ENCODE data around the gene LHFPL2. TPM values are rescaled to one million over a fixed set of nuclear protein-coding genes. Genes with fewer than 3 reads are reported as not detected.

LHFPL2 gene
- total RNA-seq, 1 donor from 2014 or later: 32.4 TPM

GRCh38 chr5:78540335-78541085 is 108.1 kb downstream of the LHFPL2 start:
- DNase-seq (ENCODE audit: low read depth) (no peak), FAIRE-seq (no peak)
- Histone ChIP-seq H3K4me3 (ENCODE audit: low read depth, low read length) (no peak overlapping the region), H3K27me3 (ENCODE audit: control insufficient read depth, insufficient read depth, low read length) (no peaks in the 10 kb centered on the region), H3K36me3 (ENCODE audit: control insufficient read depth, insufficient read depth, low read length) (peaks cover 3% of the 10 kb centered on the region)
- TF ChIP-seq, protein P1, sequence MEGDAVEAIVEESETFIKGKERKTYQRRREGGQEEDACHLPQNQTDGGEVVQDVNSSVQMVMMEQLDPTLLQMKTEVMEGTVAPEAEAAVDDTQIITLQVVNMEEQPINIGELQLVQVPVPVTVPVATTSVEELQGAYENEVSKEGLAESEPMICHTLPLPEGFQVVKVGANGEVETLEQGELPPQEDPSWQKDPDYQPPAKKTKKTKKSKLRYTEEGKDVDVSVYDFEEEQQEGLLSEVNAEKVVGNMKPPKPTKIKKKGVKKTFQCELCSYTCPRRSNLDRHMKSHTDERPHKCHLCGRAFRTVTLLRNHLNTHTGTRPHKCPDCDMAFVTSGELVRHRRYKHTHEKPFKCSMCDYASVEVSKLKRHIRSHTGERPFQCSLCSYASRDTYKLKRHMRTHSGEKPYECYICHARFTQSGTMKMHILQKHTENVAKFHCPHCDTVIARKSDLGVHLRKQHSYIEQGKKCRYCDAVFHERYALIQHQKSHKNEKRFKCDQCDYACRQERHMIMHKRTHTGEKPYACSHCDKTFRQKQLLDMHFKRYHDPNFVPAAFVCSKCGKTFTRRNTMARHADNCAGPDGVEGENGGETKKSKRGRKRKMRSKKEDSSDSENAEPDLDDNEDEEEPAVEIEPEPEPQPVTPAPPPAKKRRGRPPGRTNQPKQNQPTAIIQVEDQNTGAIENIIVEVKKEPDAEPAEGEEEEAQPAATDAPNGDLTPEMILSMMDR (IDR thresholded peaks at IDR 0.05; ENCODE audit: insufficient read depth, low read length, severe bottlenecking): no peak

- TF ChIP-seq, protein P1 (IDR thresholded peaks at IDR 0.05; ENCODE audit: insufficient read depth, low read length, severe bottlenecking): no peak
- no peak for FAIRE-seq
- Histone ChIP-seq H3K36me3 (ENCODE audit: control insufficient read depth, insufficient read depth, low read length) (no peaks in the 10 kb centered on the region), H3K4me3 (ENCODE audit: low read depth, low read length) (no peak overlapping the region), H3K27me3 (ENCODE audit: control insufficient read depth, insufficient read depth, low read length) (no peaks in the 10 kb centered on the region)
- peak; percentile 78 for DNase-seq (ENCODE audit: low read depth)
Observed at GRCh38 chr5:78538240-78538850, 110.2 kb downstream of the LHFPL2 start.

DNA sequence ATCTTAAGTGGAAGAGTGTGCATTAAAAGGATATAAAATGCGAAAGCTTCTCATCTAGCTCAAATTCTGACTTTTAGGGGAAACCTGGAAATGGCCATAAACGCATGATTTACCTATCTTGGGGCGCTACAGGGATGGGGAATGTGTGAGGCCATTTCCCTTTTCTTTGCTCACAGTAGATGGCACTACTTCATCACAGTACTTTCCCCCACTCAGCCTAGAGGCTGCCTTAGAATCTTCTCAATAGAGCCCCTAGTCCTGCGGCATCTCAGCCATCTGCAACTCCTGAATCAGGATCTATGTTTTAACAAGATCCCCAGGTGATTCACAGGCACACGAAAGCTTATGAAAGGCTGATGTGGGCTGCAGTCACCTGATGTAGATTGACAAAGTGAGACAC is 110.8 kb downstream of the LHFPL2 start:
- FAIRE-seq (no peak), DNase-seq (ENCODE audit: low read depth) (peak; percentile 91)
- no peaks in the 10 kb centered on the region for H3K27me3 ChIP-seq (ENCODE audit: control insufficient read depth, insufficient read depth, low read length)
- H3K36me3 ChIP-seq (ENCODE audit: control insufficient read depth, insufficient read depth, low read length): no peaks in the 10 kb centered on the region
- no peak overlapping the region for H3K4me3 ChIP-seq (ENCODE audit: low read depth, low read length)
- TF ChIP-seq, protein P1 (IDR thresholded peaks at IDR 0.05; ENCODE audit: insufficient read depth, low read length, severe bottlenecking): peak; percentile 46

DNA sequence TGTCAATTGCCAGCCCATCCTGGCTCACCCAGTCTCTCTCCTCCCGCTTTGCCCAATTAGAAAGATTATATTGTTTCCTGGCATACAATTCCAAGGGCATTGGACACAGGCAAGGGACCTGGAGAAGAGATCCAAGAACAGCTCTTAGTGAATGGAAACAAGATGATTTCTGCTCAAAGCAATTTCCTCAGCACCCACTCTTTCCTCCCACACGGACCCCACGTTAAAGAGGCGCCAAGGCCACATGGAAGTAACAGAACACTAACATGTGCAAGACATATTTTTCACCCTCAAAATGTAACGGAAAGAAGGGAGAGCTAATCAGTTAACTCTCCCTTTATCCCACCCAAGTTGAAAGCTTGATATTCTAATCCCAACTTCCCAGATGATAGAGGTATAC is 111.2 kb downstream of the LHFPL2 start:
- Histone ChIP-seq H3K36me3 (ENCODE audit: control insufficient read depth, insufficient read depth, low read length) (no peaks in the 10 kb centered on the region), H3K27me3 (ENCODE audit: control insufficient read depth, insufficient read depth, low read length) (no peaks in the 10 kb centered on the region), H3K4me3 (ENCODE audit: low read depth, low read length) (no peak overlapping the region)
- TF ChIP-seq, protein P1 (IDR thresholded peaks at IDR 0.05; ENCODE audit: insufficient read depth, low read length, severe bottlenecking): no peak
- no peak for DNase-seq (ENCODE audit: low read depth)
- FAIRE-seq: no peak

- TF ChIP-seq, protein P1 (IDR thresholded peaks at IDR 0.05; ENCODE audit: insufficient read depth, low read length, severe bottlenecking): no peak
- H3K27me3 ChIP-seq (ENCODE audit: control insufficient read depth, insufficient read depth, low read length): no peaks in the 10 kb centered on the region
- no peak for DNase-seq (ENCODE audit: low read depth)
- no peak for FAIRE-seq
- no peak overlapping the region for H3K4me3 ChIP-seq (ENCODE audit: low read depth, low read length)
- no peaks in the 10 kb centered on the region for H3K36me3 ChIP-seq (ENCODE audit: control insufficient read depth, insufficient read depth, low read length)
Observed at GRCh38 chr5:78536661-78537196, 111.8 kb downstream of the LHFPL2 start.

All from bronchial epithelial cell (primary cell).